Smooth muscle cell (in vitro differentiated cells): Measurements from ENCODE around the gene PATJ. TPM values are rescaled to one million over a fixed set of nuclear protein-coding genes. Genes with fewer than 3 reads are reported as not detected.

ENCODE experiments used
- DNase-seq: peaks from one replicate; lab custom pipeline; 2025; ENCODE audit not compliant: unreplicated experiment; lab: John Stamatoyannopoulos, UW
- H2AFZ ChIP-seq: fragments of 200-600 bp; sonication (generic); 2 replicates; pipeline ENCODE4 v1.6.0; 2016; ENCODE audit warnings: antibody characterized with exemption, low read depth, mild to moderate bottlenecking
- H3F3A ChIP-seq: fragments of 200-600 bp; sonication (generic); 2 replicates; pipeline ENCODE4 v1.6.0; 2017; ENCODE audit warnings: antibody characterized with exemption, low read depth
- H3K27ac ChIP-seq: fragments of 200-600 bp; sonication (generic); 2 replicates; pipeline ENCODE4 v1.5.1; 2016; ENCODE audit warnings: low read depth, mild to moderate bottlenecking
- H3K27me3 ChIP-seq: fragments of 200-600 bp; sonication (generic); 2 replicates; pipeline ENCODE4 v1.6.1; 2016; ENCODE audit warnings: low read depth, mild to moderate bottlenecking
- H3K36me3 ChIP-seq: fragments of 200-600 bp; sonication (generic); 2 replicates; pipeline ENCODE4 v1.5.1; 2016; ENCODE audit warnings: low read depth
- H3K4me1 ChIP-seq: fragments of 200-600 bp; sonication (generic); 2 replicates; pipeline ENCODE4 v1.5.1; 2016; ENCODE audit warnings: low read depth
- H3K4me2 ChIP-seq: fragments of 200-600 bp; sonication (generic); 2 replicates; pipeline ENCODE4 v1.6.0; 2016; ENCODE audit warnings: mild to moderate bottlenecking
- H3K4me3 ChIP-seq: fragments of 200-600 bp; sonication (generic); 2 replicates; pipeline ENCODE4 v1.5.1; 2016; ENCODE audit warnings: mild to moderate bottlenecking
- H3K79me2 ChIP-seq: fragments of 200-600 bp; sonication (generic); 2 replicates; pipeline ENCODE4 v1.6.0; 2016; ENCODE audit warnings: low read depth, mild to moderate bottlenecking
- H3K9ac ChIP-seq: fragments of 200-600 bp; sonication (generic); 2 replicates; pipeline ENCODE4 v1.6.0; 2016; ENCODE audit warnings: low read depth
- H3K9me3 ChIP-seq: fragments of 200-600 bp; sonication (generic); replicated peaks from 2 replicates; pipeline ENCODE4 v1.5.1; 2016; ENCODE audit warnings: low read depth
- H4K20me1 ChIP-seq: fragments of 200-600 bp; sonication (generic); 2 replicates; pipeline ENCODE4 v1.6.0; 2016; ENCODE audit warnings: low read depth
- WGBS: methylation state at CpG from one replicate; pipeline ENCODE4 v1.1.7; 2016; ENCODE audit warnings: low lambda C conversion rate; 5-methylcytosine and 5-hydroxymethylcytosine counted together
- polyA plus RNA-seq: library from polyadenylated mRNA; unstranded; fragments of >200 nt; fragmentation: Nextera tagmentation; extraction: Ambion mirVana; gene quantifications from 2 replicates; pipeline ENCODE4 v1.2.1, GENCODE V29; 2016
- total RNA-seq: library from RNA; depleted of rRNA; stranded (reverse); fragments of >200 nt; gene quantifications from 2 replicates; pipeline ENCODE4 v1.2.3, GENCODE V29; 2014
- TF ChIP-seq, protein P1 (sequence below): fragments of 200-600 bp; sonication (generic); IDR thresholded peaks from 2 replicates; pipeline ENCODE4 v1.5.1; 2017; ENCODE audit warnings: borderline replicate concordance, mild to moderate bottlenecking, antibody characterized with exemption; ENCODE audit not compliant: insufficient read depth, poor library complexity, severe bottlenecking

PATJ gene
- total and polyA plus RNA-seq, 2 experiments from 2014 or later, result 3.5 to 12.3 TPM

DNA sequence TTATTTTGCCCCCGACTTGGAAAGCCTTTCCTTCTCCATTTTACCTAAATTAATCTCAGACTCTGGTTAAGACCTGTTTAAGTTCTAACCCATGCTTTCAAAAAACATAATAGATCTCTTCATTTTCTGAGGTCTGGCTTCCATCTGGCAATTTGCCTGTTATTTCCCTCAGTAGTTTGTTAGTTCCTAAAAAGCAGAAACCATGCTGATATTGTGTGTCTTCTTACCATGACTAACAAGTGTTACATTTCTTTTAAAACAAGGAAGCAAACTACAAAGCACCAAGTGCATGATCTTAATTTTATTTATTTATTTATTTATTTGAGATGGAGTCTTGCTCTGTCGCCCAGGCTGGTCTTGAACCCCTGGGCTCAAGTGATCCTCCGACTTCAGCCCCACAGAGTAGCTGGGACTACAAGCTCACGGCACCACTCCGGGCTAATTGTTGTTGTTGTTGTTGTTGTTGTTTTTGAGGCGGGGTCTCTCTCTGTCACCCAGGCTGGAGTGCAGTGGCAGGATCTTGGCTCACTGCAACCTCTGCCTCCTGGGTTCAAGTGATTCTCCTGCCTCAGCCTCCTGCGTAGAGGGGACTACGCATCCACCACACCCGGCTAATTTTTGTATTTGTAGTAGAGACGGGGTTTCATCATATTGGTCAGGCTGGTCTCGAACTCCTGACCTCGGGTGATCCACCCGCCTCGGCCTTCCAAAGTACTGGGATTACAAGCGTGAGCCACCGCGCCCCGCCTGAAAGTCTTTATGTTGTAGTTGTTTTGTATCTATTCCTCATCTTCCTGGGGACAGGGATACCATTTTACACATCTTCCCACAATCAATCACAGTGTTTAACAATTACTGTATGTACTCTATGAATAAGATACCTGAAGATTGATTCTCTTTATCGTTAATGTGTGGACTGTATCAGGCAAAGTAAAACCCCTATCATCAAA lies 1.3 kb upstream of the PATJ start:
- WGBS, result 89% methylated on average over 19 of the region's 19 CpGs
- Histone ChIP-seq H3K4me1 (peaks cover 11% of the 10 kb centered on the region), H3K4me2 (peak overlapping the region; percentile 99), H3K79me2 (peaks cover 15% of the 10 kb centered on the region), H3K36me3 (no peaks in the 10 kb centered on the region), H3K27ac (peak overlapping the region; percentile 34), H3K9me3 (no peaks in the 10 kb centered on the region), H4K20me1 (no peaks in the 10 kb centered on the region), H3F3A (no peaks in the 10 kb centered on the region), H3K4me3 (peak overlapping the region; percentile 88), H2AFZ (peak overlapping the region; percentile 97), H3K9ac (no peak overlapping the region), H3K27me3 (no peaks in the 10 kb centered on the region)
- TF ChIP-seq, protein P1, sequence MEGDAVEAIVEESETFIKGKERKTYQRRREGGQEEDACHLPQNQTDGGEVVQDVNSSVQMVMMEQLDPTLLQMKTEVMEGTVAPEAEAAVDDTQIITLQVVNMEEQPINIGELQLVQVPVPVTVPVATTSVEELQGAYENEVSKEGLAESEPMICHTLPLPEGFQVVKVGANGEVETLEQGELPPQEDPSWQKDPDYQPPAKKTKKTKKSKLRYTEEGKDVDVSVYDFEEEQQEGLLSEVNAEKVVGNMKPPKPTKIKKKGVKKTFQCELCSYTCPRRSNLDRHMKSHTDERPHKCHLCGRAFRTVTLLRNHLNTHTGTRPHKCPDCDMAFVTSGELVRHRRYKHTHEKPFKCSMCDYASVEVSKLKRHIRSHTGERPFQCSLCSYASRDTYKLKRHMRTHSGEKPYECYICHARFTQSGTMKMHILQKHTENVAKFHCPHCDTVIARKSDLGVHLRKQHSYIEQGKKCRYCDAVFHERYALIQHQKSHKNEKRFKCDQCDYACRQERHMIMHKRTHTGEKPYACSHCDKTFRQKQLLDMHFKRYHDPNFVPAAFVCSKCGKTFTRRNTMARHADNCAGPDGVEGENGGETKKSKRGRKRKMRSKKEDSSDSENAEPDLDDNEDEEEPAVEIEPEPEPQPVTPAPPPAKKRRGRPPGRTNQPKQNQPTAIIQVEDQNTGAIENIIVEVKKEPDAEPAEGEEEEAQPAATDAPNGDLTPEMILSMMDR, result no peak
- no peak for DNase-seq

DNA sequence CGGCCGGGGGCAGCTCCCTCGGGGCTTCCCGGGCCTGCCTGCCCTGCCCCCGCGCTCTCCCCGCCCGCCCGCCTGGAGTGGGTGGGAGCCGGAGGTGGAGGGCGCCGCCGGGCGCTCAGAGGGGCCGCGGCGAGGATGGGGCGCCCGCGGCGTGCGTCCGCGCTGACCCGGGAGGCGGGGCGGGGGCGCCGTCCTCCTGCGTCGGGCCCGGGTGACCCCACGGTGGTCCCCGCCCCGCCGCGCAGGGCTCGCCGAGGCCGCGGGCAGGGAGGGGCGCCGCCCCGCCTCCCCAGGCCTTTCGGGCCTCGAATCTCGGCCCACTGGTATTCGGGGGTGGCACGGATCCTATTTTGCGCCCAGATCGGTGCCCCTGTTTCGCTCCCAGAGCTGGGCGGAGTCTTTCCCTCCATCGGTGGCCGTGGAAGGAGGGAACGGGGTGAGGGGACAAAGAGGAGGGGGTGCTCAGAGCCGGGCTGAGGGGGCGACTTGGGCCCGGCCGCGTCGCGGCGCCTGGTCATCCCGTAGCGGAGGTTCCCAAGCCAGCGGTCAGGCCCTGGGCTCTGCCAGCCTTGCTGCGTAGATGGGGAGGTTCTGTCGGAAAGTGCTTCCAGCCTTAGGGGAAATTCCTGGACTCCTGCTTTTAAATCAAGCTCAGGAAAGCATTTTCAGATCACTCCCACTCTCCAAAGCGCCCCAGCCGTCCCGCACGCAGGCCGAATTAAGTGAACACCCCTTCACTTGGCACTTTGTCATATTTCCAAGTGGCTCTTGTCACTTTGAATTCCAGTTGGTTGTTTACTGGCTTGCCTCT lies 545 bp downstream of the PATJ start:
- DNase-seq, result no peak
- Histone ChIP-seq H3K27me3 (no peaks in the 10 kb centered on the region), H3K9ac (peak overlapping the region; percentile 82), H3K4me1 (peaks cover 16% of the 10 kb centered on the region), H3K9me3 (no peaks in the 10 kb centered on the region), H4K20me1 (no peaks in the 10 kb centered on the region), H3K79me2 (peaks cover 15% of the 10 kb centered on the region), H3K4me2 (peak overlapping the region; percentile 99), H2AFZ (peak overlapping the region; percentile 100), H3F3A (peaks cover 5% of the 10 kb centered on the region), H3K27ac (peak overlapping the region; percentile 52), H3K4me3 (peak overlapping the region; percentile 88), H3K36me3 (no peaks in the 10 kb centered on the region)
- TF ChIP-seq, protein P1, result no peak
- 2% methylated on average over 35 of the region's 74 CpGs for WGBS

DNA sequence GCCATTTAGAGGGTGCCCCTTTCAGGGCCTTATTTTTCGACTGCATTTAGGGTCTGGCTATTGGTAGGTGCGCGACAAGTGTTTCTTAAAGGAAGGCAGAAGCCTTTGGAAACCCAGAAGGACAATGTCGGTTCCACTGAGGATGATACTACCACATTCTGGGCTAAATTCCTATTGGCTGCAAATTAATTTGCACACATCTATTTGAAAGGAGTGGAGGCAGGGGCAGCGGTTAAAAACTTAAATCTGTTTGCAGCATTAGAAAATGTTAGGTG lies 1.1 kb downstream of the PATJ start:
- Histone ChIP-seq H3K9ac (no peak overlapping the region), H3K9me3 (no peaks in the 10 kb centered on the region), H3K79me2 (peaks cover 17% of the 10 kb centered on the region), H3K27ac (peak overlapping the region; percentile 52), H3K4me3 (peak overlapping the region; percentile 88), H2AFZ (peak overlapping the region; percentile 100), H4K20me1 (no peaks in the 10 kb centered on the region), H3K36me3 (no peaks in the 10 kb centered on the region), H3K4me2 (peak overlapping the region; percentile 99), H3F3A (peaks cover 5% of the 10 kb centered on the region), H3K27me3 (no peaks in the 10 kb centered on the region), H3K4me1 (peaks cover 16% of the 10 kb centered on the region)
- TF ChIP-seq, protein P1, result no peak
- 32% methylated on average over 5 of the region's 5 CpGs for WGBS
- no peak for DNase-seq
